Keratinocyte (primary cell): ENCODE results near the gene HCK. TPM values are rescaled to one million over a fixed set of nuclear protein-coding genes. Genes with fewer than 3 reads are reported as not detected.

ENCODE experiments used
- DNase-seq: peaks from one replicate; pipeline ENCODE4 v3.0.0-alpha.2; 2011; ENCODE audit warnings: low read depth, missing footprints, low spot score
- FAIRE-seq: peaks from 2 replicates; lab custom pipeline; 2011; peaks lifted over from hg19 to GRCh38; lab: Jason Lieb, UNC
- H2AFZ ChIP-seq: 2 replicates; pipeline ENCODE4 v1.6.0; 2012; ENCODE audit warnings: low read length, control low read depth, inconsistent platforms; ENCODE audit not compliant: control insufficient read depth
- H3K27ac ChIP-seq: 2 replicates; pipeline ENCODE4 v1.5.1; 2011; ENCODE audit warnings: low read length; ENCODE audit not compliant: control insufficient read depth, insufficient read depth
- H3K27me3 ChIP-seq: 3 replicates; pipeline ENCODE4 v1.6.0; 2011; ENCODE audit warnings: low read length; ENCODE audit not compliant: control insufficient read depth, insufficient read depth; ENCODE audit errors: extremely low read depth
- H3K36me3 ChIP-seq, 2 experiments: 2 replicates in 1 of 2; 3 replicates in 1 of 2; pipeline ENCODE4 v1.5.1; 2011; ENCODE audit warnings: low read length in 2 of 2, mild to moderate bottlenecking in 1 of 2; ENCODE audit not compliant: control insufficient read depth in 2 of 2, insufficient read depth in 2 of 2; ENCODE audit errors: extremely low read depth in 1 of 2
- H3K4me1 ChIP-seq: 3 replicates; pipeline ENCODE4 v1.5.1; 2011; ENCODE audit warnings: low read length; ENCODE audit not compliant: control insufficient read depth, insufficient read depth; ENCODE audit errors: extremely low read depth
- H3K4me2 ChIP-seq: 3 replicates; pipeline ENCODE4 v1.6.0; 2011; ENCODE audit warnings: low read depth, low read length; ENCODE audit not compliant: control insufficient read depth, insufficient read depth; ENCODE audit errors: extremely low read depth
- H3K4me3 ChIP-seq, 3 experiments: fragments of 200-600 bp in 1 of 3; sonication (generic) in 1 of 3; 2 replicates in 2 of 3; 3 replicates in 1 of 3; pipeline ENCODE4 v1.5.1; 2011 to 2016; ENCODE audit warnings: low read length in 3 of 3, mild to moderate bottlenecking in 3 of 3, control low read depth in 2 of 3, inconsistent platforms in 1 of 3, low read depth in 1 of 3, mixed read lengths in 1 of 3, mixed run types in 1 of 3, moderate library complexity in 1 of 3; ENCODE audit not compliant: control insufficient read depth in 2 of 3, insufficient read depth in 2 of 3; ENCODE audit errors: extremely low read depth in 1 of 3
- H3K79me2 ChIP-seq: 2 replicates; pipeline ENCODE4 v1.6.0; 2012; ENCODE audit warnings: low read length; ENCODE audit not compliant: control insufficient read depth, insufficient read depth
- H3K9ac ChIP-seq: 3 replicates; pipeline ENCODE4 v1.6.0; 2011; ENCODE audit warnings: low read length; ENCODE audit not compliant: control insufficient read depth, insufficient read depth; ENCODE audit errors: extremely low read depth
- H3K9me1 ChIP-seq: 3 replicates; pipeline ENCODE4 v1.6.0; 2011; ENCODE audit warnings: low read length; ENCODE audit not compliant: control insufficient read depth, insufficient read depth; ENCODE audit errors: extremely low read depth
- H3K9me3 ChIP-seq: 2 replicates; pipeline ENCODE4 v1.5.1; 2012; ENCODE audit warnings: low read depth, low read length; ENCODE audit not compliant: control insufficient read depth
- H4K20me1 ChIP-seq: 3 replicates; pipeline ENCODE4 v1.6.0; 2011; ENCODE audit warnings: low read length; ENCODE audit not compliant: control insufficient read depth, insufficient read depth; ENCODE audit errors: extremely low read depth
- EZH2 ChIP-seq: IDR thresholded peaks from one replicate; pipeline ENCODE4 v1.6.1; 2012; ENCODE audit warnings: inconsistent platforms, mild to moderate bottlenecking, low read length, moderate library complexity
- dilution Hi-C: fragments of 300-500 bp; cut with MboI; formaldehyde crosslinking; loops from one replicate; pipeline ENCODE4 v1.7.0; 2020; ENCODE audit warnings: low sequenced_read_pairs; ENCODE audit not compliant: extremely low pct_ligation_motif_present
- polyA plus RNA-seq, 5 experiments: library from polyadenylated mRNA; depleted of rRNA in 3 of 5; stranded (reverse) in 3 of 5; stranded (forward) in 1 of 5; unstranded in 1 of 5; fragments of >200 nt; gene quantifications; 1 replicate in 1 of 5; 2 replicates in 3 of 5; 3 replicates in 1 of 5; pipeline versions ENCODE4 v1.2.1 to v1.2.3, GENCODE V29; 2011 to 2012; ENCODE audit warnings: missing spikeins in 2 of 5, low read depth in 1 of 5, low replicate concordance in 1 of 5
- TF ChIP-seq, protein P1 (sequence below), 3 experiments: IDR thresholded peaks in 1 of 3; conservative IDR thresholded peaks in 1 of 3; optimal IDR thresholded peaks in 1 of 3; 2 replicates in 2 of 3; 3 replicates in 1 of 3; pipeline versions ENCODE3 to v1.5.1; 2011; ENCODE audit warnings: low read length in 3 of 3, mild to moderate bottlenecking in 3 of 3, moderate library complexity in 2 of 3, control low read depth in 1 of 3, inconsistent platforms in 1 of 3; ENCODE audit not compliant: insufficient read depth in 2 of 3; ENCODE audit errors: extremely low read depth in 1 of 3

Gene HCK
- polyA plus RNA-seq, 1 donor (not counting 4 experiments of a cell fraction or from before 2014, with no cell fraction given): not detected

DNA sequence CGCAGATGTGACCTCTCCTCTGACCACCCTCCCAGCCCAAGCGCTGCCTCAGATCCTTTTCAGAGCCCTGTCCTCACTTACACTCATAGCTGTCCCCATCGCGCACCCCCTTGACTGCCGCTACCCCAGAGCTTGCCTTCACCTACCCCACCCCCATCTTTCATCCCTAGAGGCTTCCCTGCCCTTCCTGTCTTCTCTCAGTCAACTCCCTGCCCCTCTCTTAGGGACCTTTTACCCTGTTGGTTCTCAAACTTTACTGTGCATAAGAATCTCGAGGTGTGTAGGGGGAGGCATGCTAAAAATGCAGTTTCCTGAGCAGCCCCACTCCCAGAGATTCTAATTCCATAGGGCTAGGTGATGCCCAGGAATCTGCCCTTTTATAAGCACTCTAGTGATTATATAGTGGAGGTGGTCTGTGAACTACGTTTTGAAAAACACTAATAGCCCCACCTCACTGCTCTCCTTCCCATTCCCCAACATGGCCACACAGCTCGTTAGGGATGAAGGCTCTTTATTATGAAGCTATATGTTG is 58.2 kb downstream of the HCK start:
- Histone ChIP-seq H3K4me1 (peaks cover 20% of the 10 kb centered on the region), H2AFZ (peak overlapping the region; percentile 100), H3K4me2 (peak overlapping the region; percentile 91), H3K9ac (peak overlapping the region; percentile 100), H3K79me2 (peaks cover 54% of the 10 kb centered on the region), H3K9me3 (no peaks in the 10 kb centered on the region), H3K27ac (peak overlapping the region; percentile 100), H3K4me3 (peak overlapping the region; percentile 71 to 91 (median 88)), H4K20me1 (peaks cover 6% of the 10 kb centered on the region), H3K9me1 (peaks cover 4% of the 10 kb centered on the region), H3K36me3 (peaks cover 0 to 8% of the 10 kb centered on the region in 2 experiments), H3K27me3 (no peaks in the 10 kb centered on the region)
- dilution Hi-C loops: no loop called here
- TF ChIP-seq EZH2: no peak
- TF ChIP-seq, protein P1, sequence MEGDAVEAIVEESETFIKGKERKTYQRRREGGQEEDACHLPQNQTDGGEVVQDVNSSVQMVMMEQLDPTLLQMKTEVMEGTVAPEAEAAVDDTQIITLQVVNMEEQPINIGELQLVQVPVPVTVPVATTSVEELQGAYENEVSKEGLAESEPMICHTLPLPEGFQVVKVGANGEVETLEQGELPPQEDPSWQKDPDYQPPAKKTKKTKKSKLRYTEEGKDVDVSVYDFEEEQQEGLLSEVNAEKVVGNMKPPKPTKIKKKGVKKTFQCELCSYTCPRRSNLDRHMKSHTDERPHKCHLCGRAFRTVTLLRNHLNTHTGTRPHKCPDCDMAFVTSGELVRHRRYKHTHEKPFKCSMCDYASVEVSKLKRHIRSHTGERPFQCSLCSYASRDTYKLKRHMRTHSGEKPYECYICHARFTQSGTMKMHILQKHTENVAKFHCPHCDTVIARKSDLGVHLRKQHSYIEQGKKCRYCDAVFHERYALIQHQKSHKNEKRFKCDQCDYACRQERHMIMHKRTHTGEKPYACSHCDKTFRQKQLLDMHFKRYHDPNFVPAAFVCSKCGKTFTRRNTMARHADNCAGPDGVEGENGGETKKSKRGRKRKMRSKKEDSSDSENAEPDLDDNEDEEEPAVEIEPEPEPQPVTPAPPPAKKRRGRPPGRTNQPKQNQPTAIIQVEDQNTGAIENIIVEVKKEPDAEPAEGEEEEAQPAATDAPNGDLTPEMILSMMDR (optimal IDR thresholded peaks at IDR 0.05 in 1 of 3, IDR thresholded peaks at IDR 0.05 in 1 of 3, conservative IDR thresholded peaks at IDR 0.05 in 1 of 3; ENCODE audit: extremely low read depth in 1 of 3, insufficient read depth in 2 of 3, low read length in 3 of 3): no peak
- no peak for DNase-seq
- no peak for FAIRE-seq

DNA sequence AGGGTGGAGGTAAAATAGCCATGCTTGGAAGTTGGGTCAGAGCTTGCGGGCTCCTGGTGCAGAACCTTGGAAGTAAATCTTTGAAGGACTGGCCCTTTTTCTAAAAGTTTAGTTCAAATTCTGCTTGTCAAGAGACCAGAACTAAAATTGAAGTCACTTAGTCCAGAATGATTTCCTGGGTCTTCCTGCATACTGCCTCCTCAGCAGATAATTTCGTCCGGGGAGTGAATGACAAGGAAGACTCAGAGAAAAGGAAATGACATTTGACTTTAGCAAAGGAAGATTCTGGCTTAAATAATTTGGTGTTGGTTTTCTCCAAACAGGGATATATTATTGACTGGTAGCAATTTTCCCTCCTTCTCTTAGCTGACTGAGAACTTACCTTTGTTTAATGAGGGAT is 58.7 kb downstream of the HCK start:
- Histone ChIP-seq H3K4me1 (peaks cover 20% of the 10 kb centered on the region), H3K27me3 (no peaks in the 10 kb centered on the region), H3K36me3 (peaks cover 0 to 11% of the 10 kb centered on the region in 2 experiments), H3K79me2 (peaks cover 58% of the 10 kb centered on the region), H2AFZ (no peak overlapping the region), H3K4me2 (peak overlapping the region; percentile 91), H3K9ac (peak overlapping the region; percentile 100), H3K4me3 (peak overlapping the region; percentile 71 to 91 (median 88)), H3K9me3 (no peaks in the 10 kb centered on the region), H4K20me1 (peaks cover 7% of the 10 kb centered on the region), H3K9me1 (peaks cover 4% of the 10 kb centered on the region), H3K27ac (peak overlapping the region; percentile 100)
- DNase-seq (no peak), FAIRE-seq (no peak)
- TF ChIP-seq, protein P1 (optimal IDR thresholded peaks at IDR 0.05 in 1 of 3, IDR thresholded peaks at IDR 0.05 in 1 of 3, conservative IDR thresholded peaks at IDR 0.05 in 1 of 3; ENCODE audit: extremely low read depth in 1 of 3, insufficient read depth in 2 of 3, low read length in 3 of 3): no peak
- TF ChIP-seq EZH2: no peak
- dilution Hi-C loops: no loop called here
